Chondrocyte (in vitro differentiated cells): Measurements from ENCODE around the gene DOK4. TPM values are rescaled to one million over a fixed set of nuclear protein-coding genes. Genes with fewer than 3 reads are reported as not detected.

ENCODE experiments used
- DNase-seq: peaks from one replicate; pipeline ENCODE4 v3.0.0; 2021; ENCODE audit warnings: mixed read lengths, low spot score
- H3K27ac Mint-ChIP-seq: one replicate; pipeline ENCODE4 v1.8.0; 2021; ENCODE audit warnings: mild to moderate bottlenecking, moderate library complexity, mixed read lengths; ENCODE audit not compliant: unreplicated experiment
- H3K27me3 Mint-ChIP-seq: 2 replicates; pipeline ENCODE4 v1.8.0; 2021; ENCODE audit warnings: low read depth, mixed read lengths
- H3K36me3 Mint-ChIP-seq: 2 replicates; pipeline ENCODE4 v1.8.0; 2021; ENCODE audit warnings: low read depth, mixed read lengths
- H3K4me1 Mint-ChIP-seq: 2 replicates; pipeline ENCODE4 v1.8.0; 2021; ENCODE audit warnings: low read depth, mild to moderate bottlenecking, mixed read lengths
- H3K4me3 Mint-ChIP-seq: one replicate; pipeline ENCODE4 v1.8.0; 2021; ENCODE audit warnings: mild to moderate bottlenecking, moderate library complexity, mixed read lengths; ENCODE audit not compliant: unreplicated experiment
- H3K9me3 Mint-ChIP-seq: 2 replicates; pipeline ENCODE4 v1.8.0; 2021; ENCODE audit warnings: low read depth, mixed read lengths
- total RNA-seq: library from RNA; stranded (reverse); gene quantifications from 3 replicates; pipeline ENCODE4 v1.2.1, GENCODE V29; 2021
- TF ChIP-seq, protein P1 (sequence below): fragments of 200-600 bp; sonication (generic); IDR thresholded peaks from 2 replicates; pipeline ENCODE4 v1.5.0; 2021; ENCODE audit warnings: antibody characterized with exemption, mild to moderate bottlenecking, moderate library complexity

DOK4 gene
- total RNA-seq, 1 donor from 2014 or later = 26.4 TPM

- Mint-ChIP-seq H3K27me3 (no peaks in the 10 kb centered on the region), H3K4me1 (peaks cover 27% of the 10 kb centered on the region), H3K36me3 (peaks cover 2% of the 10 kb centered on the region), H3K9me3 (no peaks in the 10 kb centered on the region), H3K27ac (peak overlapping the region; percentile 43), H3K4me3 (peak overlapping the region; percentile 83)
- DNase-seq = no peak
- TF ChIP-seq, protein P1, sequence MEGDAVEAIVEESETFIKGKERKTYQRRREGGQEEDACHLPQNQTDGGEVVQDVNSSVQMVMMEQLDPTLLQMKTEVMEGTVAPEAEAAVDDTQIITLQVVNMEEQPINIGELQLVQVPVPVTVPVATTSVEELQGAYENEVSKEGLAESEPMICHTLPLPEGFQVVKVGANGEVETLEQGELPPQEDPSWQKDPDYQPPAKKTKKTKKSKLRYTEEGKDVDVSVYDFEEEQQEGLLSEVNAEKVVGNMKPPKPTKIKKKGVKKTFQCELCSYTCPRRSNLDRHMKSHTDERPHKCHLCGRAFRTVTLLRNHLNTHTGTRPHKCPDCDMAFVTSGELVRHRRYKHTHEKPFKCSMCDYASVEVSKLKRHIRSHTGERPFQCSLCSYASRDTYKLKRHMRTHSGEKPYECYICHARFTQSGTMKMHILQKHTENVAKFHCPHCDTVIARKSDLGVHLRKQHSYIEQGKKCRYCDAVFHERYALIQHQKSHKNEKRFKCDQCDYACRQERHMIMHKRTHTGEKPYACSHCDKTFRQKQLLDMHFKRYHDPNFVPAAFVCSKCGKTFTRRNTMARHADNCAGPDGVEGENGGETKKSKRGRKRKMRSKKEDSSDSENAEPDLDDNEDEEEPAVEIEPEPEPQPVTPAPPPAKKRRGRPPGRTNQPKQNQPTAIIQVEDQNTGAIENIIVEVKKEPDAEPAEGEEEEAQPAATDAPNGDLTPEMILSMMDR = no peak
Measured at GRCh38 chr16:57478396-57479204, 7.7 kb downstream of the DOK4 start.

DNA sequence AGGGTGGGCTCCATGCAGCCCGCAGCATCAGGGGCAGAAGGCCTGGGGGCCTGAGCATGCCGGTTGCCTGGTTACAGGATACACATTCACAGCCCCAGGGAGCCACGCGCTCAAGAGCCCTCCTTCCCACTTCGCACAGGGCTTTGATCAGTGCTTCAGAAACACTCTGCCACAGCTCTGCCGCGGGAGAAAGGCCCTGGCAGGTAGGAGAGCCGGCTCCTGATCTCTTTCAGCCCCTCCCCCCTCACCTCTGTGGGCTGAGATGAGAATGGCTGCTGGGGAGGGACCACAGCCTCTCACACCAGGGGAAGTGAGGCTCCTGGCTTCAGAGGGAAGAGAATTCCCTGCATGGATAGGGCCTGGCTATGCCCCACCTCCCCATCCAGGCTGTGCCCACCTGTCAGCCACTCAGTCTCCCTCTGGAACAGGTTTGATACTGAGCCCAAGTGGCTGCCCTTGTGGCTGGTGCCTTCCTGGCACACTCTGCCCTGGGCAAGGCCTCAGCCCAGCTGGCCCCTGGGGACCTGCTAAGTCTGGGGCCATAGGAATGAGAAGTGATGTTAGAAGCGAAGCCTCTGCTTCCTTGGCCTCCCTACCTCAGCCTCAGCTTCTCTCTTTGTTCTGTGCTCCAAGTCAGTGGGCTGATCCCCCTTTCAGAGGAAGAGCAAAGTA lies 8.6 kb downstream of the DOK4 start:
- Mint-ChIP-seq H3K27me3 (no peaks in the 10 kb centered on the region), H3K36me3 (peaks cover 2% of the 10 kb centered on the region), H3K27ac (no peak overlapping the region), H3K4me1 (peaks cover 27% of the 10 kb centered on the region), H3K4me3 (no peak overlapping the region), H3K9me3 (no peaks in the 10 kb centered on the region)
- TF ChIP-seq, protein P1 = no peak
- DNase-seq = no peak

DNA sequence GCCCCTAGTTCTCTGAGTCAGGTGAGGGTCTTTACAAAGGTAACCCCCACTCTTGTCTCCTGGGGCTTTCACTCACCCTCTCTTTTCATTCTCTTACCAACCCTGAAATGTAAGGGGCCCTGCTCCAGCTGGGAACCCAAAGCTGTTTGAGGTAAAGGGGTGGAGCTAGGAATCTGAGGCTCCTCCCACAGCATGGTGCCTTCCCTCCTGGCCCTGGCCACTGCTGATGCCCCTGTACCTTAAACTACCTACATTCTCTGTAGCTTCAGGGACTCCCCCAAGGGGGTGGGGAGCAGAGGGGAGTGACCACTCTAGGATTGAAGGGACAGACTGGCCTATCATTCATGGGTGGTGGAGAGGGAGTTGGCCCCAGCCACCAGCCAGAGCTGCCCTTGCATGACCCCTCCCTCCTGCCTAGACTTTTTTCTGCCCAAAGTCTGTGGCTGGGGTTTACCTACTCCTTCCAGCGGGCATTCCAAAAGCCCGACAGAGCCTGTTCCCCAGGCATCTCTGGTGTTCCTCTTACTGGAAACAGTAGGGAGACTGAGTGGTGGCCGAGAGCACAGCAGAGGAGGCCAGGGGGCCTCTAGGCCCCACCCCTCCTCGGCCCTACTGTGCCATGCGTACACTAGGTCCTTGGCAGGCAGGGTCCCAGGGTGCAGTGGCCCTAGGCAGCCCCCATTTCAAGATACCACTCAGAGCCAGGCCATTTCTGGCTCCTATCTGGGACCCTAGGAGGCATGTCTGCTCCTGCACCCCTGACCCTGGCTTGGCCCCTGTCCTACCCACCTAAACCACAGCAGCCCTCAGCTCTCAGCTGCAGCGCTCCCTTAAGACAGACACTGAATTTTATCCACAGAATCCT lies 9.5 kb downstream of the DOK4 start:
- no peak for DNase-seq
- TF ChIP-seq, protein P1 = no peak
- Mint-ChIP-seq H3K4me3 (no peak overlapping the region), H3K9me3 (no peaks in the 10 kb centered on the region), H3K27me3 (no peaks in the 10 kb centered on the region), H3K27ac (no peak overlapping the region), H3K4me1 (peaks cover 30% of the 10 kb centered on the region), H3K36me3 (peaks cover 5% of the 10 kb centered on the region)

DNA sequence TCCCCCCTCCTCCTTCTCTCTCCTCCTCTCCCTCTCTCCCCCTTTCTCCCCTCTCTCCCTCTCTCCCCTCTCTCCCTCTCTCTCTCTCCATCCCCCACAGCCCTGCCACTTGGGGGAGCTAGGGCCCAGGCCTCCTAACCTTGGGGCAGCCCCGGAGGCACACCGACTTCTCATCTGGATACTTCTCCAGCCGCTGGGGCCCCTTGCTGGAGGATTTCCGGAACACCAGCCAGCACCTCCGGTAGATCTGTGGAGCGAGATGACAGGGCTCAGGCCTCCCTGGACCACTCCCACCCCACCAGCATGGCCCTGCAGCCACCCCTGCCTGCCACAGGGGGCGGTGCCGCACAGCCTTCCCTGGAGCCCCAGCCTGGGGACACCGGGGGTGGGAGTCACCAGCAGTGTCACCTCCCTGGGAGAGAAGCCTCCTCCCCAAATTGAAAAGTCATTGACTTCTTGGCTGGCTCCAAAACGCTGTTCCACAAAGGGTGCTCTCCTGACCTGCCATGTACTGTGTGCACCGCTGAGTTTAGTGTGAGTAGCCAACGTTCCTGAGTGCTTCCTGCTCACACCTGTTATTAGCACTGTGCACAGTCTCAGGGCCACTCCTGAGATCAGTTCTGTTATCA lies 10.5 kb downstream of the DOK4 start:
- Mint-ChIP-seq H3K4me3 (no peak overlapping the region), H3K27me3 (no peaks in the 10 kb centered on the region), H3K27ac (no peak overlapping the region), H3K36me3 (peaks cover 8% of the 10 kb centered on the region), H3K9me3 (no peaks in the 10 kb centered on the region), H3K4me1 (peaks cover 30% of the 10 kb centered on the region)
- TF ChIP-seq, protein P1 = peak; percentile 79
- DNase-seq = no peak
